ENCODE results near the gene TYSND1.
"Not testable (repeated sequence)": the region's sequence is repeated elsewhere in the genome, so short reads cannot be mapped to it uniquely, and the experiment has no call there.

The TYSND1 gene

GRCh38 chr10:70132098-70133029, 14.1 kb downstream of the TYSND1 start, which contains the start of gene AIFM2:
Gene AIFM2, minus strand, starts transcription at chr10:70132825. Its CDS starts 8,741 bp downstream, at chr10:70124084.
- no peak for DNase-seq (ENCODE audit: low read depth)

- no peak for DNase-seq (ENCODE audit: low read depth)
Measured at GRCh38 chr10:70131560-70131937, 15.0 kb downstream of the TYSND1 start.

GRCh38 chr10:70130878-70131559, 15.5 kb downstream of the TYSND1 start:
- no peak for DNase-seq (ENCODE audit: low read depth)

- DNase-seq (ENCODE audit: low read depth): no peak
Measured at GRCh38 chr10:70126700-70127395, 19.7 kb downstream of the TYSND1 start.

GRCh38 chr10:70125918-70126552, 20.5 kb downstream of the TYSND1 start:
- DNase-seq (ENCODE audit: low read depth): no peak

- no peak for DNase-seq (ENCODE audit: low read depth)
Measured at GRCh38 chr10:70124918-70125317, 21.6 kb downstream of the TYSND1 start.

GRCh38 chr10:70124415-70124814, 22.1 kb downstream of the TYSND1 start:
- no peak for DNase-seq (ENCODE audit: low read depth)

GRCh38 chr10:70123817-70124216, 22.7 kb downstream of the TYSND1 start:
- DNase-seq (ENCODE audit: low read depth): no peak

- DNase-seq (ENCODE audit: low read depth): not testable (repeated sequence)
Measured at GRCh38 chr10:70123166-70123565, 23.3 kb downstream of the TYSND1 start.

- no peak for DNase-seq (ENCODE audit: low read depth)
Measured at GRCh38 chr10:70122742-70123141, 23.8 kb downstream of the TYSND1 start.

GRCh38 chr10:70121281-70121949, 25.1 kb downstream of the TYSND1 start:
- no peak for DNase-seq (ENCODE audit: low read depth)

- DNase-seq (ENCODE audit: low read depth): no peak
Measured at GRCh38 chr10:70120417-70120816, 26.1 kb downstream of the TYSND1 start.

GRCh38 chr10:70119623-70120022, 26.9 kb downstream of the TYSND1 start:
- no peak for DNase-seq (ENCODE audit: low read depth)

GRCh38 chr10:70119197-70119596, 27.3 kb downstream of the TYSND1 start:
- no peak for DNase-seq (ENCODE audit: low read depth)

- DNase-seq (ENCODE audit: low read depth): no peak
Measured at GRCh38 chr10:70118196-70118595, 28.3 kb downstream of the TYSND1 start.

GRCh38 chr10:70117646-70118045, 28.9 kb downstream of the TYSND1 start:
- no peak for DNase-seq (ENCODE audit: low read depth)

GRCh38 chr10:70115948-70116682, 30.4 kb downstream of the TYSND1 start:
- DNase-seq (ENCODE audit: low read depth): peak; percentile 44

- no peak for DNase-seq (ENCODE audit: low read depth)
Measured at GRCh38 chr10:70114902-70115301, 31.6 kb downstream of the TYSND1 start.

- no peak for DNase-seq (ENCODE audit: low read depth)
Measured at GRCh38 chr10:70112071-70112470, 34.4 kb downstream of the TYSND1 start.

- no peak for DNase-seq (ENCODE audit: low read depth)
Measured at GRCh38 chr10:70111496-70111895, 35.0 kb downstream of the TYSND1 start.

Data from stimulated activated CD8-positive, alpha-beta memory T cell treated with anti-CD3 and anti-CD28 coated beads, Interleukin-12 subunit alpha, Interleukin-12 subunit beta, amount 100 ng/mL, for 1 hour (primary cell).